HepG2 (cell line): ENCODE results near the gene UBALD1. TPM values are rescaled to one million over a fixed set of nuclear protein-coding genes. Genes with fewer than 3 reads are reported as not detected.

Experiments used
- CHD2 ChIP-seq: IDR thresholded peaks from 2 replicates; pipeline ENCODE4 v1.6.1; 2011; ENCODE audit warnings: low read depth, low read length, improper control_type of control experiment
- GLMP ChIP-seq: sonication (generic); formaldehyde crosslinking; IDR thresholded peaks from 2 replicates; pipeline ENCODE4 v1.9.0; 2021; ENCODE audit warnings: missing genetic modification reagents, mild to moderate bottlenecking, borderline replicate concordance
- GTF2F1 ChIP-seq: fragments of 150-350 bp; IDR thresholded peaks from 2 replicates; pipeline ENCODE4 v1.6.1; 2014; ENCODE audit warnings: low read length
- HNRNPLL ChIP-seq: fragments of 200-400 bp; formaldehyde crosslinking; IDR thresholded peaks from 2 replicates; pipeline ENCODE4 v1.6.1; 2017; ENCODE audit warnings: mild to moderate bottlenecking, low read depth, low read length; ENCODE audit not compliant: poor library complexity, severe bottlenecking
- JARID2 ChIP-seq: sonication (generic); formaldehyde crosslinking; IDR thresholded peaks from 2 replicates; pipeline ENCODE4 v1.8.1; 2023; ENCODE audit warnings: missing genetic modification reagents, inconsistent platforms; ENCODE audit not compliant: insufficient replicate concordance
- KAT8 ChIP-seq: IDR thresholded peaks from 2 replicates; pipeline ENCODE4 v1.6.1; 2016; ENCODE audit warnings: missing genetic modification reagents, missing compliant biosample characterization
- MLXIP ChIP-seq: sonication (generic); formaldehyde crosslinking; IDR thresholded peaks from 2 replicates; pipeline ENCODE4 v1.9.0; 2021; ENCODE audit warnings: missing genetic modification reagents, borderline replicate concordance
- NFATC3 ChIP-seq: sonication (generic); formaldehyde crosslinking; IDR thresholded peaks from 2 replicates; pipeline ENCODE4 v1.5.1; 2020; ENCODE audit warnings: mild to moderate bottlenecking, missing genetic modification reagents
- NFE2 ChIP-seq: sonication (generic); formaldehyde crosslinking; IDR thresholded peaks from 2 replicates; pipeline ENCODE4 v1.4.0; 2020; ENCODE audit warnings: missing genetic modification reagents
- NR2C2 ChIP-seq: sonication (generic); formaldehyde crosslinking; IDR thresholded peaks from 2 replicates; pipeline ENCODE4 v1.4.0; 2020; ENCODE audit warnings: missing genetic modification reagents, mild to moderate bottlenecking, moderate library complexity, borderline replicate concordance
- PHB2 ChIP-seq: fragments of 450-650 bp; IDR thresholded peaks from 2 replicates; pipeline ENCODE4 v1.6.1; 2018; ENCODE audit not compliant: partially characterized antibody
- RCOR2 ChIP-seq: IDR thresholded peaks from 2 replicates; pipeline ENCODE4 v1.6.1; 2016; ENCODE audit warnings: missing biosample characterization, missing genetic modification reagents
- RFX5 ChIP-seq: IDR thresholded peaks from 2 replicates; pipeline ENCODE4 v1.6.1; 2011; ENCODE audit warnings: low read depth, low read length, improper control_type of control experiment
- SIN3A ChIP-seq: IDR thresholded peaks from 2 replicates; pipeline ENCODE4 v1.6.1; 2011; ENCODE audit warnings: low read depth, mild to moderate bottlenecking, control low read depth, low read length, borderline replicate concordance
- SP140L ChIP-seq: sonication (generic); formaldehyde crosslinking; IDR thresholded peaks from 2 replicates; pipeline ENCODE4 v1.4.0; 2020; ENCODE audit warnings: missing genetic modification reagents, borderline replicate concordance
- TFAP4 ChIP-seq: sonication (generic); IDR thresholded peaks from 2 replicates; pipeline ENCODE4 v1.6.1; 2016; ENCODE audit warnings: low read depth, borderline replicate concordance
- TFDP2 ChIP-seq: sonication (generic); formaldehyde crosslinking; IDR thresholded peaks from 2 replicates; pipeline ENCODE4 v1.4.0; 2020; ENCODE audit warnings: missing genetic modification reagents
- YY1 ChIP-seq: IDR thresholded peaks from 2 replicates; pipeline ENCODE4 v1.6.1; 2011; ENCODE audit warnings: low read length, low read depth, moderate library complexity, mild to moderate bottlenecking; ENCODE audit not compliant: insufficient read depth, insufficient replicate concordance
- ZNF232 ChIP-seq: sonication (generic); formaldehyde crosslinking; IDR thresholded peaks from 2 replicates; pipeline ENCODE4 v1.4.0; 2020; ENCODE audit warnings: missing genetic modification reagents, borderline replicate concordance
- ZNF317 ChIP-seq: sonication (generic); formaldehyde crosslinking; IDR thresholded peaks from 2 replicates; pipeline ENCODE4 v1.5.0; 2020; ENCODE audit warnings: mild to moderate bottlenecking, missing genetic modification reagents
- ZNF451 ChIP-seq: sonication (generic); formaldehyde crosslinking; IDR thresholded peaks from 2 replicates; pipeline ENCODE4 v1.5.0; 2020; ENCODE audit warnings: mild to moderate bottlenecking, missing genetic modification reagents
- ZNF510 ChIP-seq: sonication (generic); formaldehyde crosslinking; IDR thresholded peaks from 2 replicates; pipeline ENCODE4 v1.4.0; 2020; ENCODE audit warnings: low read depth, mild to moderate bottlenecking, missing genetic modification reagents
- ZNF784 ChIP-seq: sonication (generic); formaldehyde crosslinking; IDR thresholded peaks from 2 replicates; pipeline ENCODE4 v1.5.1; 2020; ENCODE audit warnings: missing genetic modification reagents, mild to moderate bottlenecking, borderline replicate concordance
- polyA plus RNA-seq, 8 experiments: library from polyadenylated mRNA; depleted of rRNA in 3 of 8; stranded (reverse) in 7 of 8; unstranded in 1 of 8; fragments of >200 nt; fragmentation: Illumina TruSeq in 4 of 8; extraction: Trizol in 4 of 8; gene quantifications; 2 replicates each; pipeline versions ENCODE4 v1.2.1 to v1.2.3, GENCODE V29; 2011 to 2016; ENCODE audit warnings: low read depth in 4 of 8, missing spikeins in 1 of 8, mixed read lengths in 1 of 8; ENCODE audit not compliant: insufficient read depth in 1 of 8
- total RNA-seq, 5 experiments: library from RNA; depleted of rRNA; stranded (reverse); fragments of >200 nt; fragmentation: Illumina TruSeq; extraction: Trizol; gene quantifications; 2 replicates each; pipeline ENCODE4 v1.2.3, GENCODE V29; 2016; ENCODE audit warnings: low read depth in 1 of 5

Gene UBALD1
- total and polyA plus RNA-seq, 2 of the 13 experiments (the other 11 are each of a cell fraction or from before 2014, with no cell fraction given) = 6.8 to 12.3 TPM

GRCh38 chr16:4624015-4624826, 9.5 kb upstream of the UBALD1 start, which contains the start of gene MGRN1 (continued):
- TF ChIP-seq MLXIP (CRISPR knock-in tag) = no peak
- no peak for TF ChIP-seq JARID2 (CRISPR knock-in tag)
- TF ChIP-seq HNRNPLL = no peak
- TF ChIP-seq NR2C2 (CRISPR knock-in tag) = peak; percentile 85
- TF ChIP-seq GTF2F1 = no peak
- no peak for TF ChIP-seq NFE2 (CRISPR knock-in tag)
- no peak for TF ChIP-seq CHD2
- no peak for TF ChIP-seq RFX5
- peak; percentile 78 for TF ChIP-seq ZNF317 (CRISPR knock-in tag)
- TF ChIP-seq ZNF510 (CRISPR knock-in tag) = no peak
- no peak for TF ChIP-seq TFAP4
- TF ChIP-seq ZNF232 (CRISPR knock-in tag) = no peak; the same call in 1 of the 2 replicates
- TF ChIP-seq SIN3A = no peak
- TF ChIP-seq YY1 = peak; percentile 45
- no peak for TF ChIP-seq ZNF784 (CRISPR knock-in tag)
- TF ChIP-seq SP140L (CRISPR knock-in tag) = no peak
- TF ChIP-seq ZNF451 = peak; percentile 48
- TF ChIP-seq RCOR2 (CRISPR knock-in tag) = peak; percentile 67
- TF ChIP-seq KAT8 (CRISPR knock-in tag) = 0 out of 2 replicates have a peak, but pooled peaks have one; percentile 37
- no peak for TF ChIP-seq GLMP (CRISPR knock-in tag)
- no peak for TF ChIP-seq PHB2
- TF ChIP-seq TFDP2 = no peak; the same call in 1 of the 2 replicates
- TF ChIP-seq NFATC3 = no peak
